ENCODE results near the gene ZFP62. TPM values are rescaled to one million over a fixed set of nuclear protein-coding genes. Genes with fewer than 3 reads are reported as not detected.
"Not testable (repeated sequence)": the region's sequence is repeated elsewhere in the genome, so short reads cannot be mapped to it uniquely, and the experiment has no call there.

Gene ZFP62
- total RNA-seq: 28.4 TPM

GRCh38 chr5:180860887-180861822 lies at the start of gene ZFP62:
Gene ZFP62 (minus strand): TSS chr5:180861276. CDS start chr5:180861219, 57 bp downstream.
- peak; percentile 83 for DNase-seq

GRCh38 chr5:180910735-180911134 lies 49.7 kb upstream of the ZFP62 start:
- no peak for DNase-seq

- no peak for DNase-seq
These were observed 49.1 kb upstream of the ZFP62 start for GRCh38 chr5:180910182-180910581.

- no peak for DNase-seq
These were observed 48.7 kb upstream of the ZFP62 start for GRCh38 chr5:180909782-180910181.

DNA sequence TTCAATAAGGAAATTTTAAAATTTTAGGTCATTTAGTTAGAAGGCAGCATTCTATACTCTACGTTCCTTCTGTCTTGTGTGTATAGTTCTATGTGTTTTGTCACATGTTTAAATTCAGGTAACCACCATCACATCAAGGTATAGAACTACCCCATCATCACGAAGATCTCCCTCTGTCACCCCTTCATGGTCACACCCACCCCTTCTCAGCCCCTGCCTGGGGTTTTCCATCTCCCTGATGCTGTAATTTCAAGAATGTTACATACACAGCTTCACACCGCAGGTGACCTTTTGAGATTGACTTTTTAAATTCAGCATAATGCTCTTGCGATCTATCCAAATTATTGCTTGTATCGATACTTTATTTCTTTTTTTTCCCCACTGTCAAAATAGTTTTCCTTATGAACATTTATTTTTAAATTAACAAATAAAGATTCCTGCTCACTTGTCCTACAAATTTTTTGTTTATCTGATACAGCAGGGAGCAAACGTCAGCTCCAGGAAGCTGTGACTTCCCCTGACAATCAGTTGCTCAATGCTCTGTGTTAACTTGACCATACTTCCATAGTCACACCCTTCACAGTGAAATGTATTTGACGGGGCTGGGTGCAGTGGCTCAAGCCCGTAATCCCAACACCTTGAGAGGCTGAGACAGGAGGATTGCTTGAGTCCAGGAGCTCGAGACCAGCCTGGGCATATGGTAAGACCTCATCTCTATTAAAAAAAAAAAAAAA lies 48.1 kb upstream of the ZFP62 start:
- no peak for DNase-seq

GRCh38 chr5:180908400-180908799 lies 47.3 kb upstream of the ZFP62 start:
- DNase-seq: no peak

DNA sequence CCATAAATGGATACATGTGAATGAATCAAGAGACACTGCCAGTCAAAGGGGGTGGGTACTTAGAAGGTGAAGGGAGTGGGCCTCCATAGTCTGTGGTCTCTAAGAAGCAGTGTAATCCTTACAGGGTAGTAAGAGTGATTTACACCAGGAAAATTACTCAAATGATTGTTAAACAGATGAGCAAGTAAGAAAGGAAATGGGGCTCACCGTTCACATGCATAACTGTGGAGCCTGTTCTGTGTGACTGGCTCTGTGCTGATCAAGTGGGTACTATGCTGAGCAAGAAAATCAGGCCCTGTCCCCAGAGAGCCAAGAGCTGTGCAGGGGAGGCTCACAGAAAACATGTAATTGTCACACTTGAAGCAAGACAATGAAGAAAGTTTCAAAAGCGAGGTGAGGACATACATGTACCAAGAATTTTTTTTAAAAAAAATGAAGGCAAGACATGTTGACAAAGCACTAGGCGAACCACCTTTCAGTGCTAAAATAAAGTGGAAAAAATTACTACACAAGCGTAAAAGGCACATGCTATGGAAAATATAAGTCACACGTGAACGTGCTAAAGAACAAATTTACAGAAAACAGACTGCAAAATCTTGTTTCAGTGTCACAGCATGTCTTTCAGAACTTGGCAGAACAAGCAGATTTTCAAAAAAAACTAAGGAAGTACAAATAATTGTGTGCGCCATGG lies 40.4 kb upstream of the ZFP62 start:
- DNase-seq: no peak

GRCh38 chr5:180900178-180900577 lies 39.1 kb upstream of the ZFP62 start:
- no peak for DNase-seq

DNA sequence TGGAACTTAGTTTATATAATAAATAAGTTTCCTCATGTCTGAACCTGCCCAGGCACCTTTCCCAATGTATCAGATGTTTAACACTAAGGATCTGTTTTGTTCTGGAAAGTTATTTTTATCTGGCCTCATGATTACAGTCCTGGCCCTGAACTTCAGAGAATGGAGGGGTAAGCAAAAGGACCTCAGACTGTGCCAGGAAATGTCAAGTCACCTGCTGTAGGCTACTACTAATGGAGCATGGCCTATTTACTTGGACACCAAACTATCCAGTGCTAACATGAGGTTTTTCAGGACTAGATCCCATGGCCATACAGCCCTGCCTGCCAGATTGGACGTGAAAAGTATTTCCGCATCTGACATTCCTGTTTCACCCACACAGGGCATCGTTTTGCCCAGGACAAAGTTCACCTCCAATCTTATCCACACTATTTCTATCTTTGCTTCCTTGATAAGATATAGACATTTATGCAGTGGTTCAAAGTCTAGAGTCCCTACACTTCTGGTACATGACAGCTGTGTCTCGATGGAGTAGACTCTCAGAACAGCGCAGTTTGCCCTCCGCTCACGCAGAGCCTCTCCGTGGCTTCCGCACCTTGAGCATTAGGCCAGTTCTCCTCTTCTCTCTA lies 37.7 kb upstream of the ZFP62 start, which contains the start of gene BTNL8:
Gene BTNL8 (plus strand): TSS at position 539 of the 626 bp plus-strand sequence. CDS start 152 bp downstream, outside the sequence.
- DNase-seq: no peak

DNA sequence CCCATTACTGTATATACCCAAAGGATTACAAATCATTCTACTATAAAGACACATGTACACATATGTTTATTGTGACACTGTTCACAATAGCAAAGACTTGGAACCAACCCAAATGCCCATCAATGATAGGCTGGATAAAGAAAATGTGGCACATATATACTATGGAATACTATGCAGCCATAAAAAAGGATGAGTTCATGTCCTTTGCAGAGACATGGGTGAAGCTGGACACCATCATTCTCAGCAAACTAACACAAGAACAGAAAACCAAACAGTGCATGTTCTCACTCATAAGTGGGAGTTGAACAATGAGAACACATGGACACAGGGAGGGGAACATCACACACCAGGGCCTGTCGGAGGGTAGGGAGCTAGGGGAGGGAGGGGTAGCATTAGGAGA lies 34.3 kb upstream of the ZFP62 start:
- not testable (repeated sequence) for DNase-seq

GRCh38 chr5:180889381-180889780 lies 28.3 kb upstream of the ZFP62 start:
- DNase-seq: no peak

DNA sequence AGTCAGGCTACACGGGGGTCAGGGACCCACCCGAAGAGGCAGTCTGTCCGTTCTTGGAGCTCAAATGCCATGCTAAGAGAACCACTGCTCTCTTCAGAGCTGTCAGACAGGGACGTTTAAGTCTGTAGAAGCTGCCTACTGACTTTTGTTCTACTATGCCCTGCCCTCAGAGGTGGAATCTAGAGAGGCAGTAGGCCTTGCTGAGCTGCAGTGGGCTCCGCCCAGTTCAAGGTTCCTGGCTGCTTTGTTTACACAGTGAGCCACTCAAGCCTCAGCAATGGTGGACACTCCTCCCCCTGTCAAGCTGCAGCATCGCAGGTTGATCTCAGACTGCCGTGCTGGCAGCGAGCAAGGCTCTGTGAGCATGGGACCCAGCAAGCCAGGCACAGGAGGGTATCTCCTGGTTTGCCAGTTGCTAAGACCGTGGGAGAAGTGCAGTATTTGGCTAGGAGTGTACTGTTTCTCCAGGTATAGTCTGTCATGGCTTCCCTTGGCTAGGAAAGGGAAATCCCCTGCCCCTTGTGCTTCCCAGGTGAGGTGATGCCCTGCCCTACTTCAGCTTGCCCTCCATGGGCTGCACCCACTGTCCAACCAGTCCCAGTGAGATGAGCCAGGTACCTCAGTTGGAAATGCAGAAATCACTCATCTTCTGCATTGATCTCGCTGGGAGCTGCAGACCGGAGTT lies 24.9 kb upstream of the ZFP62 start:
- DNase-seq: not testable (repeated sequence)

DNA sequence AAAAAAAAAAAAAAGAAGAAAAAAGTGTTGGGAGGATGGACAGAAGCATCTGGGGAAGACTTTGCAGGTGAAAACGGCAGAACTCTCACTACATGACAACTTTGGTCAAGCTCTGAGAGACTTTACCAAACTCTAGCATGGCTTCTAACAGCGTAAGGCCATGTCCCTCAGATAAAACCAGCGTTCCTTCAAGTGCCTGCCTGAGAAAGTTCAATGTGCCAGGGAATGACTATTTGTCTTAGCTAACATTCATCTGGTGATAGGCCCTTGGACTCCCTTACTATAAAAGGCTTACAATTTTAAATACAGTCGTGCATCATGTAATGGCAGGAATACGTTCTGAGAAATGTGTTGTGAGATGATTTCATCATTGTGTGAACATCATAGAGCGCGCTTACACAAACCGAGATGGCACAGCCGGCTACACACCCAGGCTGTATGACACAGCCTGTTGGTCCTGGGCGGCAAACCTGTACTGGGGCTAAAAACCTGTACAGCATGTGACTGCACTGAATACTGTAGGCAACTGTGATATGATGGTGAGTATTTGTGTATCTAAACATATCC lies 14.9 kb upstream of the ZFP62 start:
- DNase-seq: no peak

- no peak for DNase-seq
These were observed 13.9 kb upstream of the ZFP62 start for GRCh38 chr5:180874804-180875582.

DNA sequence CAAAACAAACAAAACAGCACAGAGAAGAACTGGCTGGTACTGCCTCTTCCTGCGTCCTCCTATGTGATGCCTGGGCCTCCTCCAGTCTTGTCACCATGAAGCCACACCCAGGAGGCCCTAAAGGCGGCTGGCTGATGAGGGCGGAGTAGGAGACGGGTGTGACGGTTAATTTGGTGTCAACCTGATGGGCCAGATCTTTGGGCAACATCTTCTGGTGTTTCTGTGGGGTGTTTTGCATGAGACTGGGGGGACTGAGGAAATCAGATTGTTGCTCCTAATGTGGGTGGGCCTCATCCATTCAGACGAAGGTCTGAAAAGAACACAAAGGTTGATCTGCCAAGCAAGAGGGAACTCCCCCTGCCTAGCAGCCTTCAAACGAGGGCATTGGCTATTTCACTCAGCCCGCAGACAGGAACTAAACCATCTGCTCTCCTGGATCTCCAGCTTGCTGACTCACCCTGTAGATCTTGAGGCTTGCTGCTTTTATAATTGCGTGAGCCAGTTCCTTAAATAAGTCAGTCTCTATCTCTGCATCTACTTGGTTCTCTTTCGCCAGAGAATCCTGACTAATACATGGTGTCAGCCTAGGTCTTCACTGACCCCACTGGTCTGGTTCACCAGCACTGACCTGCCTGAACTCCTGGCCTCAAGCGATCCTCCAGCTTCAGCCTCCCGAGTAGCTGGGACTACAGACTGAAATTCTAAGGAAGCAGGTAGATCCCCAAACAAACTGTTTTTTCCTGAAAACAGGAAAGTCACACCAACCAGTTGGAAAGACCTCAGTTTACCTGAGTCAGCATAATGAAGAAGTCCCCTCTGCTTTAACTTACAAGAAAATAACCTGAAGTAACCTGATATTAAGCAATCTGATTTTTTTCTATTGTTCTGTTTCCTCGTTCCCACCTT lies 12.8 kb upstream of the ZFP62 start:
- no peak for DNase-seq

DNA sequence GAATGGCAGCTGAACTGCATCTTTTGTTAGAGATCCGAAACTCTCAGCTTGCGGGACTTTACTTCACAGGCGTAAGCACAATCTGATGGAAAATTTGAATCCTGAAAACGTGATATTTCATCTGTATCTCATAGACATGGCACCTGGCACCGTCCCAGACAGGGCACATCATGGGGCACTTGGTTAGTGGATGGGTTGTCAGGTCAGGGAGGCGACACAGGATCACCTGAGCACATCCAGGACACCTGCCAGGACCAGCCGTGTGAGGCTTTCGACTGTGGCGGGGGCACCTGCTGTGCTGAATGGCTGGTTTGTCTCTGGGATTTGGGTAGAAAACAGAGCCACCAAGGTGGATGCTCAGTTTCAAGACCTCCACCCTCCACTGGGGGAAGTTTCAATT lies 11.3 kb upstream of the ZFP62 start:
- no peak for DNase-seq

GRCh38 chr5:180870276-180871068 lies 9.4 kb upstream of the ZFP62 start:
- DNase-seq: no peak

DNA sequence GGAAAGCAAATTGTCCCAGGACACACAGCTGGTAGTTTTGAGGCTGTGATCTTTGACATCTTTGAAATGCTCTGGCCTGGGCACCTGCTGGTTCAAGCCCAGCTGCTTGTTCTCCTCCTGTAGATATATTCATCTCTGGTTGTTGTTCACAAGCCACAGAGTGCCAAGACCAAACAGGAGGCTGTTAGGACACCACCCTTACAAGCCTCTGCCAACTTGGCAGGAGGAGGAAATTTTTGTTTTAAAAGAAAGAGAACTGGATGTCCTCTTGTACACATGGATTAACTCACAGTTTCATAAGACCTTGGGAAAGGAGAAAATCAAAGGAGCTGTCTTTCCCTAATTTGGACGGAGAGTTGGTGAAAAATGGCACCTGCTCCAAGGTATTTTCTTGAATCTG lies 8.5 kb upstream of the ZFP62 start:
- DNase-seq: no peak
